NCI-H1092 treated with DMSO at 0.1 percent for 48 hours (cell line): Measurements from ENCODE around the gene PSMG3.
"Not testable (repeated sequence)": the region's sequence is repeated elsewhere in the genome, so short reads cannot be mapped to it uniquely, and the experiment has no call there.

Experiments
- DNase-seq: peaks from one replicate; lab custom pipeline; 2025; lab: John Stamatoyannopoulos, UW

The PSMG3 gene

DNA sequence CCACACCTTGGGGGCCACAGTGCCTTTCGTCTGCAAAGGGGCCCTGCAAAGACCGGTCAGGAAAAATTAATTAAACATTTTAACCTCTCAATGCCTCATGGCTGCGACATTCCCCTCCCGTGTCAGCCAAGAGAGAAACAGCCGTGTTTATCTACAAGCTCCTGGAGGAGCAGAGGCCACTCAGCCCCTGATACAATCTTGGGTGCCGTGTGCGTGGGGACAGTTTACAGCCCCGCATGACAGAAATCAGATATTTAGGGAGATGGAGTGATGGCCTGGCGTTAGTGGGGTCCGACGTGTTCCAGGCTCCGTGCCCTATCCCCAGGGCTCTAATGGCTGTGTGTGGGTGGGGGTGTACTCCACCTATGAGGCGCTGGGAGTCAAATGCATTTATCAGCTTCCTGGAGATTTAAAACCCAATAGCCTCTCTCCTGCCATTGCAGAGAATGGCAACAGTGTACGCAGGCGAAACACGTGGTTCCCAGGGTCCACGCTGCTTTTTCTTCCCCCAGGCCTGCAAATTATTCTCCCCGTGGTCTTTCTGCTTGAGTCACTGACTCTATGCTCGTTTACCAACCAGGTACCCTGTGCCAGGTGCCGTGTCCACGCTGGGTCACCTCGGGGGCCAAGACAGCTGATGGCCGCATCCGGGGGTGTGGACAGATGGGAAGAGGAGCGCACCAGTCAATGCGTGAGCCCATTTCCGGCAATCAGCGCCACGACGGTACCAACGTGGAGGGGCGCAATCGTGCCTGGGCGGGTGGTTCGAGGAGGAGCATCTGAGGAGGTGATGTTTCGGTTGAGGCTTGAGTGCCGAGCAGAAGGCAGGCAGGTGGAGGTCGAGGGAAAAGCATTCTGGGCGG is 26.6 kb upstream of the PSMG3 start:
- no peak for DNase-seq

GRCh38 chr7:1595636-1596035 is 25.8 kb upstream of the PSMG3 start:
- no peak for DNase-seq

- DNase-seq, result no peak
Observed at GRCh38 chr7:1595027-1595426, 25.2 kb upstream of the PSMG3 start.

- DNase-seq, result no peak
Observed at GRCh38 chr7:1593904-1594421, 24.1 kb upstream of the PSMG3 start.

DNA sequence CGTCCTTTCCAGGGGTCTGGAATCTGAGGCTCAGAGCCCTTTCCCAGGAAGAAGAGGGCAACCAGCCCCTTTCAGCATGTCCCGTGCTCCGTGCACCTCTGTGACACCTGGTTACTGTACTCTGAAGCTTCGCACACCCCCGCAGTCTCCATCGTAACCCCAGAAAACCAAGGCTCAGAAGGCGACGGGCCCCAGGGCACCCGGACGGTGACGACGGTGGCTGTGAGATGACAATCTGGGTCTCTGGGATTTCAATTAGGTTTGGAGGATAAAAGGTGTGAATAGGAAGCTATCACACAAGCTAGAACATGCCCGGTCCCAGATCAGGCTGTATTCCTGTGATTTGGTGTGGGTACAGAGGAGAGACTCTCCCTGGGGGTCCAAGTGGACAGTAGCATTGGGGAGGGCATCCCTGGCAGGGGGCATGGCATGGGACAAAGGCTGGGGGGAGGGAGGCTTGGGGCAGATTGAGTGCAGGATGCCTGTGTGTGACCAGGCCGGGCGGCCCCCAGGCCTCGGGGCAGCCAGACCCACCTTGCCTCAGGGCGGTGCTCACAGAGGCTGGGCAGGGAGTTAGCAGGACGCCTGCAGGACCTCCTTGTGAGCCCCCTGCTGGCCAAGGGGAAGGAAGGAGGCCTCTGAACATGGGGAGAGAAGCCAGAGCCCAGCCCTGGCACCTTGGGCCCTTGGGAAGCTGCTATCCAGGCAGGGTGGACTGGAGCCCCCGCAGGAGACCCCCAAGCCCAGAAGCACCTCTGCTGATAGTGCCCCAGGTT is 23.4 kb upstream of the PSMG3 start:
- no peak for DNase-seq

DNA sequence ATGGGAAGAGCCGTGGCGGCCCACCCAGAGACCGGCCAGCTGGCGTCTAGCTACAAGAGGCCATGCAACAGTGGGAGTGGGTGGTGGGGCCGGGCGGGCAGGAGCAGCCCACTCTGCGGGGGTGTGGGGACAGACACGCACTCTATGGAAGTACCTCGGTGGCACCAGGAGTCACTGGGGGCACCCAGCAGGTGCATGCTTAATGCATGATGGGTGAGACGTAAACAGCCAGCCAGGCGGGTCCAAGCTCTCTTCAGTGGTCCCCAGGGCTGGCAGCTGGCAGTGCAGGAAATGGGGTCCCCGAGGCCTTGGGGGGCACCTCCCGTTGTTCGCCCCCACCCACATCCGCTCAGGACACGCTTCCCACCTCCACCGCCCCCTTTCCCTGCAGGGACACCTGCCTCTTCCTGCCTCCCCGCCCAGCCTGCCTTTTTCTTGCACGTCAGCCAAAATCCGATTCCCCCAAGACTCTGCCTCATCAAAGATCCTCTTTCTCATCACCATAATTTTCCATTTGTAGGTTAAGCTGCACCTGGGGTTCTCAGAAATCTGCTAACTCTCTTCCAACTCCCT is 22.6 kb upstream of the PSMG3 start:
- no peak for DNase-seq

GRCh38 chr7:1591876-1592275 is 22.0 kb upstream of the PSMG3 start:
- DNase-seq, result no peak

DNA sequence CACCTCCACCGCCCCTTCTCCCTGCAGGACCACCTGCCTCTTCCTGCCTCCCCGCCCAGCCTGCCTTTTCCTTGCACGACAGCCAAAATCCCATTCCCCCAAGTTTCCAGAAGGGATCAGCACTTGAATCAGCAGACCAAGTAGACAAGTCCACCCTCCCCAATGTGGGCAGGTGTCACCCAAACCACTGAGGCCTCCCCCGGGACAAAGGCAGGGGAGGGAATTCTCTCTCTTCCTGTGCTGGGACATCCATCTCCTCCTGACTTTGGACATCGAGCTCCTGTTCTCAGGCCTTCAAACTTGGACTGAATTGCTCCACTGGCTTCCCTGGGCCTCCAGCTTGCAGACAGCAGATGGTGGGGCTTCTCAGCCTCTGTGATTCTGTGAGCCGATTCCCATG is 21.6 kb upstream of the PSMG3 start:
- DNase-seq, result no peak

- no peak for DNase-seq
Observed at GRCh38 chr7:1590887-1591286, 21.1 kb upstream of the PSMG3 start.

GRCh38 chr7:1590476-1590875 is 20.6 kb upstream of the PSMG3 start:
- no peak for DNase-seq

DNA sequence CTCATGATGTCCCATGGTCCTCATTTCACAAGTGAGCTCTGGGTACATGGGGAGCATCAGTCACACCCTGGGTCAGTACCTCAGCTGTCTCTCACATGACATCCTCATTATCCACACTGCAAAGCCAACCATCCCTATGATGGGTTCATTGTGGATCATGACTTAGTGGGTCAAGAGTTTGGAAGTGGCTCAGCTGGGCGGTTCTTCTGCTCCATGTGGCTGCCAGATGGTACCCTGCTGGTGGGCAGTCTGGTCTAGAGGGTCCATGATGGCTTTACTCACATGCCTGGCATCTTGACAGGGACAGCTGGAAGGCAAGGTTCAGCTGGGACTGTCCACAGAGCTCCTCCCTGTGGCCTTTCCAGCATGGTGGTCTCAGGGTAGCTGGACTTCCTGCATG is 19.1 kb upstream of the PSMG3 start:
- no peak for DNase-seq

DNA sequence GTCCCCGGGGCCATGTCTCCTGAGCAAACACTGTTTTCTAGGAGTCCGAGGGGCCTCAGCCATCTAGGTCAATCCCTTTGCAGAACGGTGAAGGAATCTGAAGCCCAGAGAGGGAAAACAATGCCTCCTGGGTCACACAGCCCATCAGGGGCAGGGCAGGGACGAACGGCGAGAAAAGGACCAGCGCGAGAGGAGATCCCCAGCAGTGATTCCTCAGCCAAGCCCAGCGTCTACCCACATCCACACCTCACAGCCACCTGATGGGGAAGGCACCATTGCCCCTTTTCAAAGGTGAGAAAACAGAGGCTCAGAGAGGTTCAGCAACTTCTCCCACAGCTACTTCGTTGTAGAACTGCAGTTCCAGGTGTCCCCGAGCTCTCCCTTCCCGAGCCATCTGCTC is 17.9 kb upstream of the PSMG3 start:
- no peak for DNase-seq

GRCh38 chr7:1586827-1587705 is 17.2 kb upstream of the PSMG3 start:
- peak; percentile 11 for DNase-seq

DNA sequence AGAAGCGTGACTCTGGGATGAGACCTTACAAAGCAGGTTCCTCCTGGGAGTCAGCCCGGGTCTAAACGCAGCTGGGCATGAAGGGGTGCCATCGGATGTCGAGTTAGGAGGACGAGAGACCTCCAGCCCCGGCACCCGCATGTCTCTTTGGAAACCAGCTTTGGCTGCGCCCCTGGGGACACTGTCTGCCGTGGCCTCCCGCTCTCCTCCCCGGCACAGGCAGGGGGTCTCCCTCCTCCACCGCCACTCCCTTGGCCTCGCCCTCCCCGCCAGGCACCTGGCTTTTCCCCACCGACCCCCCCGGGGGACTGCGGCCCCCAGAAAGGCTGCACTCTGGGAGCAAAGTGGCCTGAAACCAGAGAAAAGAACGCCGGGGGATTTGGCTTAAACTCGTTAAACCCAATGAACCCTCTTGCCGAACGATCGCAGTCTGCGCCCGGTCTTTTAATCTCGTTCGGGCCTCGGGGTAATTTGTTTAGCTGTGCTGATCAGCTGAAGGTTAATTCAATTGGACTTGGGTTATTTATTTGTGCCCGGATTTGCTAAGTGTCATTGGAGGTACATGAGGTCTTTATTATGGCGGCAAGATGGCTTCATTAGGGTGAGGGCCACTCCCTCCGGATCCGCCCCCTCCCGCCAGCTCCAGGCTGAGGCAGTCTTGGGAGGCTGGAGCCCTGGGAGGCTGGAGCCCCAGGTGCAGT is 16.4 kb upstream of the PSMG3 start:
- DNase-seq, result peak; percentile 5

- DNase-seq, result no peak
Observed at GRCh38 chr7:1585142-1585981, 15.5 kb upstream of the PSMG3 start.

DNA sequence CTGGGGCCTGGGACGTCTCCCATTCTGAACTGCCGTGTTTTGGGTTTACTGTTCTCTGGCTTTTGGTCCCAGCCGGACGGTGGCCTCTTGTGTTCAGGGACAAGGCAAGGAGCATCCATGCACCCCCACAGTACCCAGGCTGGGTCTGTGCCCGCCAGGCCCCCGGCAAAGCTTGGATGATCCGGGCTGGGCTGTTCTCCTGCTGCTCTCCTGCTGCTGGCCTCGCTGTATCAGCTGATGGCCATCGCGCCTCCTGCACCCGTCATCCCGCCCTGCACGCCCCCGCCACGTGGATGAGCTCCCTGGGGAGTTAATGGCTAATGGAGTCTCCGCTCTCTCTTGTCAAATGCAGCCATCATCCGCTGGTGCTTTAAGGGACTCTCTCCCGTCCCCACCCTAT is 14.9 kb upstream of the PSMG3 start:
- DNase-seq, result no peak

GRCh38 chr7:1583241-1583930 is 13.6 kb upstream of the PSMG3 start:
- DNase-seq, result not testable (repeated sequence)

- DNase-seq, result no peak
Observed at GRCh38 chr7:1580422-1581030, 10.7 kb upstream of the PSMG3 start.
